ENCODE data around the gene ZDHHC4.
A peak's percentile ranks its signal among the peaks of the same experiment; 100 is the strongest.
"Not testable (repeated sequence)": the region's sequence is repeated elsewhere in the genome, so short reads cannot be mapped to it uniquely, and the experiment has no call there.

Gene ZDHHC4

GRCh38 chr7:6607651-6608051 lies 30.4 kb downstream of the ZDHHC4 start:
- DNase-seq (ENCODE audit: low spot score), result no peak

- DNase-seq (ENCODE audit: low spot score), result no peak
Observed at GRCh38 chr7:6608081-6608480, 30.8 kb downstream of the ZDHHC4 start.

- no peak for DNase-seq (ENCODE audit: low spot score)
Observed at GRCh38 chr7:6608794-6609193, 31.5 kb downstream of the ZDHHC4 start.

- DNase-seq (ENCODE audit: low spot score), result no peak
Observed at GRCh38 chr7:6612819-6613218, 35.6 kb downstream of the ZDHHC4 start.

- DNase-seq (ENCODE audit: low spot score), result no peak
Observed at GRCh38 chr7:6613706-6614105, 36.5 kb downstream of the ZDHHC4 start.

GRCh38 chr7:6614953-6615722 lies 37.9 kb downstream of the ZDHHC4 start, which contains the start of gene ZNF853:
TSS of gene ZNF853 (plus strand) at chr7:6615610. CDS start at chr7:6616175, 565 bp downstream.
- no peak for DNase-seq (ENCODE audit: low spot score)

- DNase-seq (ENCODE audit: low spot score), result peak; percentile 22
Observed at GRCh38 chr7:6615723-6616555, 38.7 kb downstream of the ZDHHC4 start.

GRCh38 chr7:6616854-6617643 lies 39.8 kb downstream of the ZDHHC4 start:
- DNase-seq (ENCODE audit: low spot score), result no peak

GRCh38 chr7:6618621-6619020 lies 41.4 kb downstream of the ZDHHC4 start:
- DNase-seq (ENCODE audit: low spot score), result no peak

GRCh38 chr7:6619961-6620360 lies 42.7 kb downstream of the ZDHHC4 start:
- no peak for DNase-seq (ENCODE audit: low spot score)

- no peak for DNase-seq (ENCODE audit: low spot score)
Observed at GRCh38 chr7:6621195-6622133, 44.2 kb downstream of the ZDHHC4 start.

- DNase-seq (ENCODE audit: low spot score), result no peak
Observed at GRCh38 chr7:6622134-6622710, 45.0 kb downstream of the ZDHHC4 start.

GRCh38 chr7:6623589-6624245 lies 46.5 kb downstream of the ZDHHC4 start:
- DNase-seq (ENCODE audit: low spot score), result no peak

- no peak for DNase-seq (ENCODE audit: low spot score)
Observed at GRCh38 chr7:6624246-6624611, 47.0 kb downstream of the ZDHHC4 start.

GRCh38 chr7:6628045-6628444 lies 50.8 kb downstream of the ZDHHC4 start:
- no peak for DNase-seq (ENCODE audit: low spot score)

- DNase-seq (ENCODE audit: low spot score), result no peak
Observed at GRCh38 chr7:6630007-6630849, 53.0 kb downstream of the ZDHHC4 start.

- no peak for DNase-seq (ENCODE audit: low spot score)
Observed at GRCh38 chr7:6631605-6632004, 54.4 kb downstream of the ZDHHC4 start.

GRCh38 chr7:6634021-6634420 lies 56.8 kb downstream of the ZDHHC4 start:
- DNase-seq (ENCODE audit: low spot score), result no peak

GRCh38 chr7:6634971-6635370 lies 57.7 kb downstream of the ZDHHC4 start:
- DNase-seq (ENCODE audit: low spot score), result not testable (repeated sequence)
